Activated gamma-delta T cell treated with Interleukin-2 at 50 U/mL for 16 hours (primary cell): ENCODE results near the gene FAM90A26.
A peak's percentile ranks its signal among the peaks of the same experiment; 100 is the strongest.
"Not testable (repeated sequence)": the region's sequence is repeated elsewhere in the genome, so short reads cannot be mapped to it uniquely, and the experiment has no call there.

ENCODE experiments used
- DNase-seq: peaks from one replicate; pipeline ENCODE4 v3.0.0-alpha.2; 2020

FAM90A26 gene

GRCh38 chr4:9169791-9170459, at the start of gene FAM90A26:
Gene FAM90A26 (plus strand): TSS chr4:9170409. CDS start chr4:9173173, 2,764 bp downstream.
- not testable (repeated sequence) for DNase-seq

DNA sequence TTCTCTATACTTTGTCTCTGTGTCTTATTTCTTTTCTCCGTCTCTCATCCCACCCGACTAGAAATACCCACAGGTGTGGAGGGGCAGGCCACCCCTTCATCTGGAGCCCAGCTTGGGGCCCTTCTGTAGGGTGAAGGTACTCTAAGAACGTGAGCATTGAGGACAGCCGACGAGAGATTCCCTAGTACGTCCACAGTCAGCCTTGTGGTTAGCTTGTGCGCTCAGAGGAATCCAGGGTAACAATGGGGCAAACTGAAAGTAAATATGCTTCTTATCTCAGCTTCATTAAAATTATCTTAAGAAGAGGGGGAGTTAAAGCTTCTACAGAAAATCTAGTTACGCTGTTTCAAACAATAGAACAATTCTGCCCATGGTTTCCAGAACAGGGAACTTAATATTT, 47.5 kb upstream of the FAM90A26 start:
- DNase-seq, result not testable (repeated sequence)

DNA sequence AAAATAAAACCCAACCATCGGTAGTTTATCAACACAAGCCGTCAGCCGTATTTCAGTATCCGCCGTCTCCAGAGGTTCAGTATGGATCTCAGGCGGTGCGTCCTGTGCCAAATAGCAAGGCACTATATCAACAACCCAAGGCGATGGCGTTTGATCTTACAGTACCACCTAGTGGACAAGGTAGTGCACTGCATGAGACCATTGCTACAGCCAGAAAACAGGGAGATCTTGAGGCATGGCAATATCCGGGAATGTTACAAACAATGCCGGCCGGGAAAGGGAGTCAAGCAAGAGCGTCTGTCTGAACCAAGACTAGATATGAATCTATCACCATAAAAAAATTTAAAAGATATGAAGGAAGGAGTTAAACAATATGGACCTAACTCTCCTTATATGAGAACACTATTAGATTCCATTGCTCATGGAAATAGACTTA, 46.6 kb upstream of the FAM90A26 start:
- peak; percentile 15 for DNase-seq

DNA sequence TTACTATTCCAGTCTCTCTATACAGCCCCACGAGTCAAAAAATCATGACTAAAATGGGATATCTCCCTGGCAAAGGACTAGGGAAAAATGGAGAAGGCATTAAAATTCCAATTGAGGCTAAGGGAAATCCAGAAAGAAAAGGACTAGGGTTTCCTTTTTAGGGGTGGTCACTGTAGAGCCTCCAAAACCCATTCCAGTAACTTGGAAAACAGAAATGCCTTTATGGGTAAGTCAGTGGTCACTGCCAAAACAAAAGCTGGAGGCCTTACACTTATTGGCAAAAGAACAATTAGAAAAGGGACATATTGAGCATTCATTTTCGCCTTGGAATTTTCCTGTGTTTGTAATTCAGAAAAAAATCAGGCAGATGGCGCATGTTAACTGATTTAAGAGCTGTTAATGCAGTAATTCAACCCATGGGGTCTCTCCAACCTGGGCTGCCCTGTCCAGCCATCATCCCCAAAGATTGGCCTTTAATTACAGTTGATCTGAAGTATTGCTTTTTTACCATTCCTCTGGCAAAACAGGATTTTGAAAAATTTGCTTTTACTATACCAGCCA, 44.5 kb upstream of the FAM90A26 start:
- DNase-seq, result not testable (repeated sequence)

GRCh38 chr4:9131420-9131819, 38.8 kb upstream of the FAM90A26 start:
- DNase-seq, result not testable (repeated sequence)

DNA sequence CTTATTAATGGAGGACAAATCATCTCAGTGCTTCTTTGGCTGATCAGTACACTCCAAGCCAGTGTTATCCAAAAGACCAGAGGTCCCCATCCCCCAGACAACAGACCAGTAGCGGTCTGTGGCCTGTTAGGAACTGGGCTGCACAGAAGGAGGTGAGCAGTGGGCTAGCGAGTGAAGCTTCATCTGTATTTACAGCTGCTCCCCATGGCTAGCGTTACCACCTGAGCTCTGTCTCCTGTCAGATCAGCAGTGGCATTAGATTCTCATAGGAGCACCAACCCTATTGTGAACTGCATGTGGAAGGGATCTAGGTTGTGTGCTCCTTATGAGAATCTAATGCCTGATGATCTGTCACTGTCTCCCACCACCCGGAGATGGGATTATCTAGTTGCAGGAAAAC, 37.4 kb upstream of the FAM90A26 start:
- DNase-seq, result not testable (repeated sequence)

- DNase-seq, result not testable (repeated sequence)
Measured at GRCh38 chr4:9134011-9134410, 36.2 kb upstream of the FAM90A26 start.

DNA sequence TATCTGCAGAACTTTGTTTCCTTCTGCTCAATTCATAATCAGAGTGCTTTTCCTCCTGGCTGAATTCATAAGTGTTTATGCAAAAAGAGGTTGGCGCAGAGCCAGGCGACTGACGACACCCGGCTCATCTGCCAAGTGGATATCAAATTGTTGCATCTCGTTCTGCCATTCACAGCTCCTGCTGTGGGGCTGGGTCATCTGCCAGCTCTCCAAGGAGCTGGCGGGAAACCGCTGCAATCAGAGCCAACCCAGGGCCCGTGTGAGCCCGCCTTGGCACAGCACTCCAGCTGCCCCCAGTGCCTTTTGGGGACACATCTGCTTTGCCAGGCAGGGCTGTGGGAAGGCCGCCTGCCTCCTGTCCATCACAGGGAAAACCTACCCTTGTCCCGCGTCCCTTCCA, 35.7 kb upstream of the FAM90A26 start:
- DNase-seq, result not testable (repeated sequence)

DNA sequence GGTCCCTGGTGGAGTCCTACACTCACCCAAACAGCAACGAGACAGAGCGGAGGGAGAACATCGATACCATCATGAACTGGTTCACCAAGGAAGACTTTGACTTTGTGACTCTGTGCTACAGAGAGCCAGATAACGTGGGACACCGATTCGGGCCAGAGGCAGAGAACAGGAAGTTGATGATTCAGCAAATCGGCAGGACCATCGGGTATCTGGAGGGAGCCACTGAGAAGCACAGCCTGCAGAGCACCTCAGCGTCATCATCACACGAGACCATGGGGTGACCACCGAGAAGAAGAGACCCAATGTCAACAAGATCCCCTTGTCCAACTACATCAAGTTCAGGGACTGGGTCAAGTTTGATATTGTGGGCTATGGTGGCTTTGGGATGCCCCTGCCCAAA, 29.2 kb upstream of the FAM90A26 start:
- DNase-seq, result not testable (repeated sequence)

GRCh38 chr4:9142786-9143185, 27.4 kb upstream of the FAM90A26 start:
- DNase-seq, result not testable (repeated sequence)

DNA sequence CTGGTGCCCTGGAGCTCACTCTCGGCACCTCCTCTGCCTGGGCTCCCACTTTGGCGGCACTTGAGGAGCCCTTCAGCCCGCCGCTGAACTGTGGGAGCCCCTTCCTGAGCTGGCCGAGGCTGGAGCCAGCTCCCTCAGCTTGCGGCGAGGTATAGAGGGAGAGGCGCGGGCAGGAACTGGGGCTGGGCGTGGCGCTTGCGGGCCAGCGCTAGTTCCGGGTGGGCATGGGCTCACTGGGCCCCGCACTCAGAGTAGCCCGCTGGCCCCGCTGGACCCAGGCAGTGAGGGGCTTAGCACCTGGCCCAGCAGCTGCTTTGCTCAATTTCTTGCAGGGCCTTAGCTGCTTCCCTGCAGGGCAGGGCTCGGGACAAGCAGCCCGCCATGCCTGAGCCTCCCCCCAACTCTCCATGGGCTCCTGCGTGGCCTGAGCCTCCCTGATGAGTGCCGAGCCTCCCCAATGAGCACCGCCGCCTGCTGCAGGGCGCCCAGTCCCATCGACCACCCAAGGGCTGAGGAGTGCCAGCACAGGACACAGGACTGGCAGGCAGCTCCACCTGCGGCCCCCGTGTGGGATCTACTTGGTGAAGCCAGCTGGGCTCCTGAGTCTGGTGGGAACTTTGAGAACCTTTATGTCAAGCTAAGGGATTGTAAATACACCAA, 26.7 kb upstream of the FAM90A26 start:
- no peak for DNase-seq

DNA sequence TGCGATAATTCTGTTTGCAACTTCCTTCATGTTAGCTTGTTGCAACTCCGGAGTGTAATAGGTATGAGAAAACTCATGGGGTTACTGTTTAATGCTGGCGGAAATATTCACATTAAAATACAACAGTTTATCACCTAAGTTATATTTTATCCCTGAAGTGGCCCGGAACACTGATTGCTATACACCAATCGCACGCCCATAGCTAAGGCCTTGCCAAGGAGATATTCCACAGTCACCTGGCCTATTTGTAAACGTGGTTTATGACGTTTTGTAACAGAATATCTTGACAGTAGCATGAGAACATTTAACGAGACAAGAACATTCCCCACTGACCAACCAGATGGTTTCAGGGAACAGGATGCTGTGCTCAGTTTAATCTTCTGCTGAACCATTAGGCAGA, 23.2 kb upstream of the FAM90A26 start:
- no peak for DNase-seq

DNA sequence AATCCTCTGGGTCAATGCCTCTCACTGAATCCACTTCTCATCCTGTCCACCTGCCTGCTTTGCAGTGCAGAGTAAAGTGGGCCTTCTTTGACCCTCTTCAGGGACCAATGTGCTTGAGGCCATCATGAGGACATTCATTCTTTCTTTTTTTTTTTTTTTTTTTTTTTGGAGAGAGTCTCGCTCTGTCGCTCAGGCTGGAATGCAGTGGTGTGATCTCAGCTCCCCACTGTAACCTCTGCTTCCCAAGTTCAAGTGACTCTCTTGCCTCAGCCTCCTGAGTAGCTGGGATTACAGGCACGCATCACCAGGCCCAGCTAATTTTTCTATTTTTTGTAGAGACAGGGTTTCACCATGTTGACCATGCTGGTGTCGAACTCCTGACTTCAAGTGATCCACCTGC, 22.8 kb upstream of the FAM90A26 start:
- not testable (repeated sequence) for DNase-seq

DNA sequence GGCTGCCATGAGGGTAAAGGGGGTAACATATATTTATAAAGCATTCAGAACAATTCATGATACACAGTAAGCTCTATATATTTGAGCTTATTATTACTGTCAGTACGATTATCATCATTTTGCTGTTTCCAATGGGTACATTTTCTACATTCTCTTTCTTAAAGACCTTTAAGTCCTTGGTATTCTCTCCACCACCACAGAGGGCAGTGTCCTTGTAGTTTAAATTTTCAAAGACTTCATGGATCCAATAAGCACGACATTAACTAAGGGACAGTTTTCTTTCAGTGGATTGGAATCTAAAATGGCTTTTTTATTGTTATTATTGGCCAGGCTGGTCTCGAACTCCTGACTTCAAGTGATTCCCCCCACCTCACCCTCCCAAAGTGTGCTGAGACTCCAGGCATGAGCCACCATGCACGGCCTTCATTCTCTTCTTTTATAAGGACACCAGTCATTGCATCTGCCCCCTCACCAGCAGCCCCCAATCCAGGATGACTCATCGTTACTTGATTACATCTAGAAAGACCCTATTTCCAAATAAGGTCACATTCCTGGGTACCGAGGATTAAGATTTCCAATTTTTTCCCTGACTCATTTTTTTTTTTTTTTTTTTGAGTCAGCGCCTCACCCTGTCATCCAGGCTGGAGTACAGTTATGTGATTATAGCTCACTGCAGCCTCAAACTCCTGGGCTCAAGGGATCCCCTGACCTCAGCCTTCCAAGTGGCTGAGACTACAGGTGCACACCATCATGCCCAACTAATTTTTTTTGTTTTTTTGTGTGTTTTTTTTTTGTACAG, 21.4 kb upstream of the FAM90A26 start:
- DNase-seq, result not testable (repeated sequence)

DNA sequence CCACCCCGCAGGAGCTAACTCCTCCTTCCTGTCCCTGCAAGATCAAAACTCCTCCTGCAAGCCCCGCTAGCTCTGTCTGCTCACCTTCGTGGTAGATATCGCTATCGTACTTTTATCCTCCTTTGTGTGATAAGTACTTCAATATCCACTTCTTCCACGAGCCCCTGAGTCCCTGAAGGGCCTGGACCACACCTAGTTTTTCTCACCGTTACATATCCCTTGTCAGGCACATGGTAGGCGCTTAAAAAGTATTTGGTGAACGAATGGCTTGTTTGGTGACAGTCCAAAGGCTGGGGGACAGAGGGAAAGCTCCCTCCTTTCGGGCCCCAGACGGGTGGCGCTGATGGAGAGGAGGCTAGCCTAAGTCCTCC, 18.4 kb upstream of the FAM90A26 start:
- not testable (repeated sequence) for DNase-seq

DNA sequence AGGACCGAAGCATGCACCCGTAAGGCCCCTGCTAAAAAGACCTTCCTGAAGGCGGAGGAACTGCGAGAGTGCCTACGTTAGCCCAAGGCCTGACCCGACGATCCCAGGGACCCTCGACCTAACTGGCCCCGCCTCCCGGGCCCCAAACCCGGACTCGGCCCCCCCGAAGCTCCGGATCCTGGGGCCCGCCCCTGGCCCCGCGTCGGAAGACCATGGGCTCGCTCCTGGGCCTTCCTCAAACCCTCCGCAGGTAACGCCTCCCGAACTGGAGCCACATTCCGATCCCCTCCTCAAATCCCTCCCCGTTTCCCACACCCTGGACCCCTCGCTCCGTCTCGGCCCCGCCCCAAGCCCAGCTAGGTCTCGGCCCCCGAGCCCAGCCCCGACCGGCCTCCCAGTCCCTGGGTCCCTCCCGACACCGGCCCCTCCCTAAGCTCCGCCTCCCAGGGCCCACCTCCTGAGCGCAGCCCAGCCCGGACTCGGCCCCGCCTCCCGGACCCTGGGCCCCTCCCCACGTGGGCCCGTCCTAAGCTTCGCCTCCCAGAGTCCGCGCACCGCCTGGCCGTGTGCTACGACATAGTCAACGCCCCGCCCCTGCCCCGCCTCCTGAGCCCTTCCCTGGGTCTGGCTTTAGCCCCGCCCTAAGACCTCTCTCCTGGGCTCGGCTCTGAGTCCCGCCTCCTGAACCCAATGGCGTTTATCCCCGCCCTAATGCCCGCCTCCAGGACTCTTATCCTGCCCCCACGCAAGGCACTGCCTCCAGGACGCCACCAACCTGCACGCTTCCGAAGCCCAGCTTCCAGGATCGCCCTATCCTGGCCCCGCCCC, 17.8 kb upstream of the FAM90A26 start:
- DNase-seq, result peak; percentile 94

GRCh38 chr4:9153008-9153570, 17.1 kb upstream of the FAM90A26 start:
- DNase-seq, result peak; percentile 95

- not testable (repeated sequence) for DNase-seq
Measured at GRCh38 chr4:9153571-9154157, 16.5 kb upstream of the FAM90A26 start.

DNA sequence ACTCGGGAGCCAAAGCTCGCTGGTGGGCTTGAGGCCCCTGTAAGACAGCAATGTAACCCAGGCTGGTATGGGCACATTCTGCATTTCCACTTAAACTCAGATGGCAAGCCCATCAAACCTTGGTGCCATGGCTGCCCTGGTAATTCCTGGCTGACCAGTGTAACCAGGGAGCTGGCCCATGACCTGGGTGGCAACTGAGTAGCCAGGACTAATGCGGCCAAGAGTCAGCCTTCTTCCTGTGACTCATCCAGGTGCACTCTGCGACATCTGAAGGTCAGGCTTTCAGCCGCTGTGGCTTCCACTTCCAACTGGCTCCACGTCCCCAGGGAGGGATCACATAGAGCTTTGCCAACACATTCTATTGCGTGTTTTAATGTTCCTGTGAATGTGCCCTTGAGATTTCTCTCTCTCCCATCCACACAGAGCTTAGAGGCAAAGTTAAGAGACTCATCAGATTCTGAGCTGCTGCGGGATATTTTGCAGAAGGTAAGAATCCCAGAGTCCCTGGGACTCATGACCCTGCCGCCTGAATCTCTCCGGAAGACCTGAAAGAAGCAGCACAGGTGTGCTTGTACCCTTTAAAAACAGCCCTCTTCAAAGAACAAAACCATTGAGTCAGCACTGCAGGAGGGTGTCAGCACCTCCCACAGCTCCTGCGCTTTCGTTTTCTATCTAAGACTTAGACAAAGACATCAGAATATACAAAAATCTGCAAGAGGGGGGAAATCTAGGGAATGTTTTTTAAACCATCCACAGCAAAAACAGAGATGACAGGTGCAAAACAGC, 14.9 kb upstream of the FAM90A26 start:
- not testable (repeated sequence) for DNase-seq

DNA sequence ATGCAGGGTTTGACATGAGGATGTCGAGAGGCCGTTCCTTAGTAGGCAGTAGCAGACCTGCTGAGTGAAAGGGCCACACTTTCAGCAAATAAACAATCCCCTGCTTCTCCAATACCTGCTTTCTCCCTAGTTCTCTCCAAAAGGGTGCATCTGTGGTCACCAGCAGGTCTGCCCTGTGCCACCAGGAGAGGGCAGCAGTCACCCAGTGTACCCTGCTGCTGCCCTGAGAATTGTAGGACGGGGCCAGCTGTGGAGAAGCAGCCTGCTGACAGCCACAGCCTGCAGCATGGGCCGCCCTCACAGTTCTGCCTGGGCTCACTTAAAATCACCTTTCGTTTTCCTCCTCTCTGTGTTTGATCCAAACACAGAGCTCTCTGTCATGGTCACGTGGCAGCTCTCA, 11.8 kb upstream of the FAM90A26 start:
- DNase-seq, result peak; percentile 44

DNA sequence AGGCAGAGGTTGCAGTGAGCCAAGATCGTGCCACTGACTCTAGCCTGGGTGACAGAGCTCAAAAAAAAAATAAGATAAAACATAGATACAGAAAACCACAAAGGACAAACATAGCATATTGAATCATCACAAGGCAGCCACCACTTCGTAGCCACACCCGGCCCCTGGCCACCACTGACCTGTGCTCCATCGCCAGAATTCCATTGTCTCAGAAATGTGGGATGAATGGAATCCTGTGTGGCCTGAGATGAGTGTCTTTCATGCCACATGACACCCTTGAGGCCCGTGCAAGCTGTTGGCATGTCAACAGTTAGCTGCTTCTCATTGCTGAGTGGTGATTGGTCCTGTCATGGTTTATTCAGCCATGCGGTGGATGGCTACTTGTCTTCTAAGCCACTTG, 10.2 kb upstream of the FAM90A26 start:
- DNase-seq, result not testable (repeated sequence)
